Neural progenitor cell (in vitro differentiated cells): ENCODE measurements around the gene TMC4. TPM values are rescaled to one million over a fixed set of nuclear protein-coding genes. Genes with fewer than 3 reads are reported as not detected.

Experiments
- DNase-seq: peaks from one replicate; pipeline ENCODE4 v3.0.0-alpha.2; 2016; ENCODE audit warnings: low spot score
- H2AFZ ChIP-seq: fragments of 200-600 bp; sonication (generic); replicated peaks from 2 replicates; pipeline ENCODE4 v1.6.1; 2016; ENCODE audit warnings: antibody characterized with exemption
- H3F3A ChIP-seq: fragments of 200-600 bp; sonication (generic); 2 replicates; pipeline ENCODE4 v1.6.1; 2016; ENCODE audit warnings: antibody characterized with exemption, low read depth
- H3K27ac ChIP-seq: fragments of 200-600 bp; sonication (generic); 2 replicates; pipeline ENCODE4 v1.5.1; 2016; ENCODE audit warnings: mild to moderate bottlenecking
- H3K27me3 ChIP-seq: fragments of 200-600 bp; sonication (generic); 2 replicates; pipeline ENCODE4 v1.6.1; 2016; ENCODE audit warnings: mild to moderate bottlenecking, moderate library complexity
- H3K36me3 ChIP-seq: fragments of 200-600 bp; sonication (generic); 2 replicates; pipeline ENCODE4 v1.5.1; 2016
- H3K4me1 ChIP-seq: fragments of 200-600 bp; sonication (generic); 2 replicates; pipeline ENCODE4 v1.6.1; 2016; ENCODE audit warnings: mixed run types
- H3K4me2 ChIP-seq: fragments of 200-600 bp; sonication (generic); 2 replicates; pipeline ENCODE4 v1.6.1; 2016
- H3K4me3 ChIP-seq: fragments of 200-600 bp; sonication (generic); 2 replicates; pipeline ENCODE4 v1.5.1; 2016
- H3K79me2 ChIP-seq: fragments of 200-600 bp; sonication (generic); 2 replicates; pipeline ENCODE4 v1.6.1; 2016; ENCODE audit warnings: low read depth
- H3K9ac ChIP-seq: fragments of 200-600 bp; sonication (generic); 2 replicates; pipeline ENCODE4 v1.6.1; 2016
- H3K9me3 ChIP-seq: fragments of 200-600 bp; sonication (generic); 2 replicates; pipeline ENCODE4 v1.5.1; 2016; ENCODE audit warnings: low read depth
- H4K20me1 ChIP-seq: fragments of 200-600 bp; sonication (generic); 2 replicates; pipeline ENCODE4 v1.6.1; 2016; ENCODE audit warnings: low read depth
- H3K27ac Mint-ChIP-seq: 3 replicates; pipeline ENCODE4 v1.8.0; 2021; ENCODE audit warnings: mixed read lengths
- H3K27me3 Mint-ChIP-seq: 2 replicates; pipeline ENCODE4 v1.8.0; 2022; ENCODE audit warnings: low read depth, mild to moderate bottlenecking, inconsistent platforms, moderate library complexity, mixed read lengths; ENCODE audit not compliant: insufficient read depth
- H3K36me3 Mint-ChIP-seq: 3 replicates; pipeline ENCODE4 v1.8.0; 2021; ENCODE audit warnings: mixed read lengths
- H3K4me1 Mint-ChIP-seq: 3 replicates; pipeline ENCODE4 v1.8.0; 2021; ENCODE audit warnings: mixed read lengths
- H3K4me3 Mint-ChIP-seq: 3 replicates; pipeline ENCODE4 v1.8.0; 2021; ENCODE audit warnings: mild to moderate bottlenecking, moderate library complexity, mixed read lengths
- H3K9me3 Mint-ChIP-seq: 3 replicates; pipeline ENCODE4 v1.8.0; 2020; ENCODE audit warnings: mixed read lengths
- EZH2 ChIP-seq: fragments of 200-600 bp; sonication (generic); IDR thresholded peaks from 2 replicates; pipeline ENCODE4 v1.6.1; 2017; ENCODE audit warnings: antibody characterized with exemption, mild to moderate bottlenecking, moderate library complexity
- EZH2phosphoT487 ChIP-seq: fragments of 200-600 bp; sonication (generic); IDR thresholded peaks from 2 replicates; pipeline ENCODE4 v1.6.1; 2017; ENCODE audit warnings: antibody characterized with exemption
- total RNA-seq: library from RNA; depleted of rRNA; stranded (reverse); fragments of >200 nt; gene quantifications from 2 replicates; pipeline ENCODE4 v1.2.3, GENCODE V29; 2015; ENCODE audit warnings: low replicate concordance
- TF ChIP-seq, protein P1 (sequence below): fragments of 200-600 bp; sonication (generic); IDR thresholded peaks from 2 replicates; pipeline ENCODE4 v1.5.1; 2017; ENCODE audit warnings: antibody characterized with exemption, mild to moderate bottlenecking

The TMC4 gene
- total RNA-seq, 1 donor from 2014 or later, result not detected

DNA sequence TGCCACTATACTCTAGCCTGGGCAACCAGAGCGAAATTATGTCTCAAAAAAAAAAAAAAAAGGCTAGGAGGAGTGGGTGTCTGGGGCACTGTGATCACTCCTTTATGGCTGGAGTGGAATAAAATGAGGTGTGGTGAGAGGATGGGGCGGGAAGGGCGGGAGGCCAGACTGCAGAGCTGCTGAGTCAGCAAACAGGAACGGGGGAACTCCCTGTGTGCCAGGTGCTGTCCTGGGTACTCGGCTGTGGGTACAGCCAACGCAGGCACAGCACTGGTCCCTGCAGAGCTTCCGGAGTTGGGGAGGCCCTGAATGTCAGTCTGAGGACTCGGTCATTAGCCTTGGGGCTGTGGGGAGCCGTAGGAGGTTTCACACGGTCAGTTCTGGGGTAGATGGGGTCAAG, 51.7 kb downstream of the TMC4 start:
- Mint-ChIP-seq H3K4me3 (no peak overlapping the region), H3K4me1 (peaks cover 9% of the 10 kb centered on the region), H3K27ac (no peak overlapping the region), H3K36me3 (peaks cover 15% of the 10 kb centered on the region), H3K27me3 (peaks cover 7% of the 10 kb centered on the region), H3K9me3 (no peaks in the 10 kb centered on the region)
- TF ChIP-seq EZH2phosphoT487 (no peak), EZH2 (no peak)
- TF ChIP-seq, protein P1, sequence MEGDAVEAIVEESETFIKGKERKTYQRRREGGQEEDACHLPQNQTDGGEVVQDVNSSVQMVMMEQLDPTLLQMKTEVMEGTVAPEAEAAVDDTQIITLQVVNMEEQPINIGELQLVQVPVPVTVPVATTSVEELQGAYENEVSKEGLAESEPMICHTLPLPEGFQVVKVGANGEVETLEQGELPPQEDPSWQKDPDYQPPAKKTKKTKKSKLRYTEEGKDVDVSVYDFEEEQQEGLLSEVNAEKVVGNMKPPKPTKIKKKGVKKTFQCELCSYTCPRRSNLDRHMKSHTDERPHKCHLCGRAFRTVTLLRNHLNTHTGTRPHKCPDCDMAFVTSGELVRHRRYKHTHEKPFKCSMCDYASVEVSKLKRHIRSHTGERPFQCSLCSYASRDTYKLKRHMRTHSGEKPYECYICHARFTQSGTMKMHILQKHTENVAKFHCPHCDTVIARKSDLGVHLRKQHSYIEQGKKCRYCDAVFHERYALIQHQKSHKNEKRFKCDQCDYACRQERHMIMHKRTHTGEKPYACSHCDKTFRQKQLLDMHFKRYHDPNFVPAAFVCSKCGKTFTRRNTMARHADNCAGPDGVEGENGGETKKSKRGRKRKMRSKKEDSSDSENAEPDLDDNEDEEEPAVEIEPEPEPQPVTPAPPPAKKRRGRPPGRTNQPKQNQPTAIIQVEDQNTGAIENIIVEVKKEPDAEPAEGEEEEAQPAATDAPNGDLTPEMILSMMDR, result no peak
- Histone ChIP-seq H3K9me3 (no peaks in the 10 kb centered on the region), H4K20me1 (peaks cover 7% of the 10 kb centered on the region), H3K79me2 (peaks cover 11% of the 10 kb centered on the region), H3K27ac (no peak overlapping the region), H2AFZ (no peak overlapping the region), H3K4me2 (no peak overlapping the region), H3K27me3 (no peaks in the 10 kb centered on the region), H3F3A (no peaks in the 10 kb centered on the region), H3K4me3 (no peak overlapping the region), H3K9ac (no peak overlapping the region), H3K36me3 (no peaks in the 10 kb centered on the region), H3K4me1 (peaks cover 3% of the 10 kb centered on the region)
- DNase-seq, result no peak

DNA sequence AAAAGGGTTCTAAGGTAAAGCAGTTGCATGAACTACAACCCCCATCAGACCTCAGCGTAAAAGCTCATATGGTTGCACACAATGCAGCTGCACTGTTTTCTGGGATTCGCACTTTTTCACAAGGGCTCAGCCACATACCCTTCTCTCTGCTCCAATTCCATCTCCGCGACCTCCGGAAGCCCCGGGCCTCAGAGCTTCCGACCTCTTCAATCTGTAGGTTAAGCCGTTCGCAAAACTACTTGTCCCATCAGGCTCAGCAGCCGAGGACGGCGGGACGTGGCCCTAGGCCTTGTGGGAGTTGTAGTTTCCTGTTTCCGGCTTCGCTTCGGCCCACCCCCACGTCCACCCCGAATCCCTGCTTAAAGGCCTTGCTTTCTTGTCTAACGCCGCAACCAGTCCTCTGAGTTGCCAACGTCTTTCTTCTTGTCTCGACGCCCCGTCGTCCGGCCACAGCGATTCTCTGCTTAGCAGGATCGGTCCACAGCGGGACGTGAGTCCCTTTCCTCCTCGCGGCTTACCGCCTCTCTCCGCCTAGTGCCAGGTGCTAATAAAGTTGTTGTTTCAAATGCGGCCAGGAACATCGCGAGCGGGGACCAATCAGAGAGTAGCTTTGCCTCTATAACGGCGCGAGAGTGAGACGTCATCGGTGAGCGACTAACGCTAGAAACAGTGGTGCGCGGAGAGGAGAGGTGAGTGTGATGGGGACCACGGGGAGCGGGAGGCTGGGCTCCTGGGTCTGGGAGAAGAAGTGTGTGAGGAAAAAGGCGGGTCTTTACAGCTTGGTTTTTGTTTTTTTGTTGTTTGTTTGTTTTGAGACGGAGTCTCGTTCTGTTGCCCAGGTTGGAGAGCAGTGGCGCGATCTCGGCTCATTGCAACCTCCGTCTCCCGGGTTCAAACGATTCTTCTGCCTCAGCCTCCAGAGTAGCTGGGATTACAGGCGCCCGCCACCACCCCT, 57.6 kb downstream of the TMC4 start, which contains the start of the genes PRPF31 and TFPT:
Gene PRPF31, plus strand, starts transcription at position 646 of the 955 bp plus-strand sequence. CDS start 2,525 bp downstream, outside the sequence.
Gene TFPT, minus strand, starts transcription at position 549 of the 955 bp plus-strand sequence. Its CDS starts 388 bp downstream, at position 161.
- H3K9me3 Mint-ChIP-seq, result no peaks in the 10 kb centered on the region
- H3K9ac ChIP-seq, result peak within 1 kb of the TSS; percentile 83
- peak within 1 kb of the TSS; percentile 75 for H3K4me3 ChIP-seq
- H3K9me3 ChIP-seq, result no peaks in the 10 kb centered on the region
- peaks cover 16% of the 10 kb centered on the region for H3K36me3 Mint-ChIP-seq
- H3K4me1 Mint-ChIP-seq, result peaks cover 25% of the 10 kb centered on the region
- peaks cover 5% of the 10 kb centered on the region for H3K4me1 ChIP-seq
- no peaks in the 10 kb centered on the region for H3K27me3 ChIP-seq
- H3F3A ChIP-seq, result peaks cover 5% of the 10 kb centered on the region
- H3K4me3 Mint-ChIP-seq, result peak within 1 kb of the TSS; percentile 97
- peaks cover 13% of the 10 kb centered on the region for H4K20me1 ChIP-seq
- peak within 1 kb of the TSS; percentile 46 for H3K27ac Mint-ChIP-seq
- H3K27ac ChIP-seq, result no peak within 1 kb of the TSS
- DNase-seq, result peak; percentile 99
- peak within 1 kb of the TSS; percentile 90 for H3K4me2 ChIP-seq
- H3K36me3 ChIP-seq, result no peaks in the 10 kb centered on the region
- peaks cover 23% of the 10 kb centered on the region for H3K79me2 ChIP-seq
- TF ChIP-seq EZH2phosphoT487 (no peak), EZH2 (no peak)
- TF ChIP-seq, protein P1, result no peak
- H2AFZ ChIP-seq, result peak within 1 kb of the TSS; percentile 95
- peaks cover 12% of the 10 kb centered on the region for H3K27me3 Mint-ChIP-seq

DNA sequence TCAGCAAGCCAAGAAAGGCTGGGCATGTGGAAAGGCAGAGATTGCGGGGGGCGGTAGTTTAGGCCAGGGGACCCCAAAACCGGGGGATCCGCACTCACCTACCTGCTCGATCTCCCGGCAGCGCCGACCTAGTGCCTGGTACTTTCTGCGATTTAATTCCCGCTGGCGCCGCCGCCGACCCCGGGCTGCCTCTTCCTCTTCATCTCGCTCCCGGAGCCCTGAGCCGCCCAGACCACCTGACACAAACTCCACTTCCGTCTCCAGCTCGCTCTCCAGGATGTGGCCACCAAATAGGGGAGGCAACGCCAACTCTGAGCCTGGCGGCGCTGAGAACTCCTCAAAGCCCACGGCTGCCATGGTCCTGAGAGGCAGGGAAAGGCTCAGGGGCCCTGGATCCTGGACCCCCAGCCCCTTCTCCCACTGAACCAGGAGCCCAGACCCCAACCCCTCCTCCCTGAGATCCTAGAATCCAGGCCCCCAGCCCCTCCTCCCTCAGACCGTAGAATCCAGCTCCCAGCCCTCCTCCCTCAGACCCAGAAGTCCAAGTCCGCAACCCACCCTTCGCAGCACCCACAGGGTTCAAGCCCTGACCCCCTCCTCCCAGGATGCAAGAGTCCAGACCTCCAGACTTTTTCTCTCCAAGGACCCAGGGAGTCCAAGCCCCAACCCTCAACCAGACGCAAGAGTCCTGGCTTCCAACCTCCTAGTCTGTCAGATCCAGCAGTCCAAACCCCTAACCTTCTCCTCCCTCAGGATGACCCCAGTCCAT, 58.4 kb downstream of the TMC4 start:
- Histone ChIP-seq H3K4me3 (peak overlapping the region; percentile 75), H3K9me3 (no peaks in the 10 kb centered on the region), H2AFZ (peak overlapping the region; percentile 95), H3K9ac (peak overlapping the region; percentile 83), H3K27me3 (no peaks in the 10 kb centered on the region), H4K20me1 (peaks cover 13% of the 10 kb centered on the region), H3K4me2 (peak overlapping the region; percentile 90), H3K79me2 (peaks cover 23% of the 10 kb centered on the region), H3K27ac (no peak overlapping the region), H3K36me3 (no peaks in the 10 kb centered on the region), H3K4me1 (peaks cover 5% of the 10 kb centered on the region), H3F3A (peaks cover 5% of the 10 kb centered on the region)
- H3K4me1 Mint-ChIP-seq, result peaks cover 25% of the 10 kb centered on the region
- H3K9me3 Mint-ChIP-seq, result no peaks in the 10 kb centered on the region
- TF ChIP-seq EZH2phosphoT487 (no peak), EZH2 (no peak)
- TF ChIP-seq, protein P1, result no peak
- peak; percentile 29 for DNase-seq
- peak overlapping the region; percentile 97 for H3K4me3 Mint-ChIP-seq
- H3K36me3 Mint-ChIP-seq, result peaks cover 15% of the 10 kb centered on the region
- peaks cover 12% of the 10 kb centered on the region for H3K27me3 Mint-ChIP-seq
- H3K27ac Mint-ChIP-seq, result peak overlapping the region; percentile 46

Other genes starting within 250 kb of the TMC4 start
- gene CACNG8, start 210.2 kb downstream of the TMC4 start, total RNA-seq, result 0.02 and 0.37 TPM in 2 replicates
- gene CACNG6, start 181.5 kb downstream of the TMC4 start, total RNA-seq, result 1.0 TPM in 1 of 2 replicates, not detected in the other
- gene VSTM1, start 109.3 kb downstream of the TMC4 start, total RNA-seq, result 0.12 TPM in 1 of 2 replicates, not detected in the other
- gene TARM1, start 91.8 kb downstream of the TMC4 start, total RNA-seq, result not detected in 2 replicates
- 2.4 TPM in 1 of 2 replicates, not detected in the other for gene OSCAR, start 72.4 kb downstream of the TMC4 start, total RNA-seq
- gene NDUFA3, start 70.3 kb downstream of the TMC4 start, total RNA-seq, result 40.3 and 75.9 TPM in 2 replicates
- gene TFPT, start 57.5 kb downstream of the TMC4 start, total RNA-seq, result 9.4 and 18.0 TPM in 2 replicates
- 62.0 and 64.4 TPM in 2 replicates for gene PRPF31, start 57.4 kb downstream of the TMC4 start, total RNA-seq
- 23.2 and 29.4 TPM in 2 replicates for gene CNOT3, start 35.4 kb downstream of the TMC4 start, total RNA-seq
- 2.7 and 5.4 TPM in 2 replicates for gene LENG1, start 13.4 kb downstream of the TMC4 start, total RNA-seq
- gene MBOAT7, start 16.4 kb upstream of the TMC4 start, total RNA-seq, result 20.0 and 91.0 TPM in 2 replicates
- gene TSEN34, start 18.1 kb upstream of the TMC4 start, total RNA-seq, result 10.3 and 37.3 TPM in 2 replicates
- gene RPS9, start 27.7 kb upstream of the TMC4 start, total RNA-seq, result 1,773 and 2,732 TPM in 2 replicates
- gene LILRB3, start 49.8 kb upstream of the TMC4 start, total RNA-seq, result not detected in 2 replicates
- gene LILRA6, start 69.6 kb upstream of the TMC4 start, total RNA-seq, result not detected in 2 replicates
- not detected in 2 replicates for gene LILRB5, start 84.1 kb upstream of the TMC4 start, total RNA-seq
- not detected in 2 replicates for gene LILRB2, start 108.0 kb upstream of the TMC4 start, total RNA-seq
- not detected in 2 replicates for gene LILRA5, start 140.0 kb upstream of the TMC4 start, total RNA-seq
- not detected in 2 replicates for gene LILRA4, start 166.0 kb upstream of the TMC4 start, total RNA-seq
- not detected in 2 replicates for gene LAIR1, start 191.8 kb upstream of the TMC4 start, total RNA-seq
- 34.2 and 128 TPM in 2 replicates for gene TTYH1, start 242.3 kb upstream of the TMC4 start, total RNA-seq